Vagina (tissue), 2 donors: ENCODE results near the gene LSP1.

Experiments used
- POLR2A ChIP-seq, 2 donors: fragments of 450-650 bp; IDR thresholded peaks; one replicate each; pipeline ENCODE4 v1.6.1; 2017; ENCODE audit warnings: antibody characterized with exemption in 2 of 2, mild to moderate bottlenecking in 2 of 2, moderate library complexity in 2 of 2
- POLR2AphosphoS5 ChIP-seq, 2 donors: sonication (generic); formaldehyde crosslinking; IDR thresholded peaks; one replicate each; pipeline ENCODE4 v1.9.0; 2017; ENCODE audit warnings: antibody characterized with exemption in 2 of 2, mild to moderate bottlenecking in 2 of 2, low read depth in 1 of 2; ENCODE audit not compliant: insufficient read depth in 1 of 2
- TF ChIP-seq, protein P1 (sequence below), 3 experiments: fragments of 450-650 bp in 2 of 3; fragments of 200-600 bp in 1 of 3; sonication (generic) in 1 of 3; IDR thresholded peaks; one replicate each; pipeline ENCODE4 v1.5.1; 2017 to 2019; ENCODE audit warnings: antibody characterized with exemption in 3 of 3, mild to moderate bottlenecking in 2 of 3, moderate library complexity in 2 of 3

DNA sequence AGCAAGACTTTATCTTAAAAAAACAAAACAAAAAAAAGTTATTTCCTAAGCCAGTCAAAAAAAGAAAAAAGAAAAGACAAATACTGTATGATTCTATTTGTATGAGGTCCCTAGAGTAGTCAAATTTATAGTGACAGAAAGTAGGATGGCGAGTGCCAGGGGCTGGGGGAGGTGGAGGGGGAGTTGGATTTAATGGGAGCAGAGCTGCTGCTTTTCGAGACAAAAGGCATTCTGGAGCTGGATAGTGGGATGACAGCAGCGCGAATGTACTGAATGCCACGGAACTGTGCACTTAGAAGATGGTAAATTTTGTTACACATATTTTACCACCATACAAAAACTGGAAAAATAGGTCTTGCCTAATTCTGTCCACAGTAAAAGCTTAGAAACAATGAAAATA is 35.9 kb upstream of the LSP1 start:
- TF ChIP-seq, protein P1, sequence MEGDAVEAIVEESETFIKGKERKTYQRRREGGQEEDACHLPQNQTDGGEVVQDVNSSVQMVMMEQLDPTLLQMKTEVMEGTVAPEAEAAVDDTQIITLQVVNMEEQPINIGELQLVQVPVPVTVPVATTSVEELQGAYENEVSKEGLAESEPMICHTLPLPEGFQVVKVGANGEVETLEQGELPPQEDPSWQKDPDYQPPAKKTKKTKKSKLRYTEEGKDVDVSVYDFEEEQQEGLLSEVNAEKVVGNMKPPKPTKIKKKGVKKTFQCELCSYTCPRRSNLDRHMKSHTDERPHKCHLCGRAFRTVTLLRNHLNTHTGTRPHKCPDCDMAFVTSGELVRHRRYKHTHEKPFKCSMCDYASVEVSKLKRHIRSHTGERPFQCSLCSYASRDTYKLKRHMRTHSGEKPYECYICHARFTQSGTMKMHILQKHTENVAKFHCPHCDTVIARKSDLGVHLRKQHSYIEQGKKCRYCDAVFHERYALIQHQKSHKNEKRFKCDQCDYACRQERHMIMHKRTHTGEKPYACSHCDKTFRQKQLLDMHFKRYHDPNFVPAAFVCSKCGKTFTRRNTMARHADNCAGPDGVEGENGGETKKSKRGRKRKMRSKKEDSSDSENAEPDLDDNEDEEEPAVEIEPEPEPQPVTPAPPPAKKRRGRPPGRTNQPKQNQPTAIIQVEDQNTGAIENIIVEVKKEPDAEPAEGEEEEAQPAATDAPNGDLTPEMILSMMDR (IDR thresholded peaks at IDR 0.05): no peak
- TF ChIP-seq POLR2AphosphoS5 (IDR thresholded peaks at IDR 0.05; ENCODE audit: insufficient read depth in 1 of 2, low read depth in 1 of 2) (no peak), POLR2A (IDR thresholded peaks at IDR 0.05) (no peak)
